Peyer's patch (tissue), 4 donors: ENCODE results near the gene MRPL14.

Experiments used
- POLR2A ChIP-seq, 2 donors: fragments of 450-650 bp; IDR thresholded peaks; one replicate each; pipeline ENCODE4 v1.5.1; 2017; ENCODE audit warnings: antibody characterized with exemption in 2 of 2, mild to moderate bottlenecking in 2 of 2, moderate library complexity in 2 of 2
- TF ChIP-seq, protein P1 (sequence below), 6 experiments: fragments of 450-650 bp in 4 of 6; fragments of 200-600 bp in 2 of 6; sonication (generic) in 1 of 6; IDR thresholded peaks; one replicate each; pipeline ENCODE4 v1.5.1; 2017 to 2019; ENCODE audit warnings: antibody characterized with exemption in 6 of 6, mild to moderate bottlenecking in 3 of 6, moderate library complexity in 1 of 6

- TF ChIP-seq POLR2A (IDR thresholded peaks at IDR 0.05) = no peak
- TF ChIP-seq, protein P1, sequence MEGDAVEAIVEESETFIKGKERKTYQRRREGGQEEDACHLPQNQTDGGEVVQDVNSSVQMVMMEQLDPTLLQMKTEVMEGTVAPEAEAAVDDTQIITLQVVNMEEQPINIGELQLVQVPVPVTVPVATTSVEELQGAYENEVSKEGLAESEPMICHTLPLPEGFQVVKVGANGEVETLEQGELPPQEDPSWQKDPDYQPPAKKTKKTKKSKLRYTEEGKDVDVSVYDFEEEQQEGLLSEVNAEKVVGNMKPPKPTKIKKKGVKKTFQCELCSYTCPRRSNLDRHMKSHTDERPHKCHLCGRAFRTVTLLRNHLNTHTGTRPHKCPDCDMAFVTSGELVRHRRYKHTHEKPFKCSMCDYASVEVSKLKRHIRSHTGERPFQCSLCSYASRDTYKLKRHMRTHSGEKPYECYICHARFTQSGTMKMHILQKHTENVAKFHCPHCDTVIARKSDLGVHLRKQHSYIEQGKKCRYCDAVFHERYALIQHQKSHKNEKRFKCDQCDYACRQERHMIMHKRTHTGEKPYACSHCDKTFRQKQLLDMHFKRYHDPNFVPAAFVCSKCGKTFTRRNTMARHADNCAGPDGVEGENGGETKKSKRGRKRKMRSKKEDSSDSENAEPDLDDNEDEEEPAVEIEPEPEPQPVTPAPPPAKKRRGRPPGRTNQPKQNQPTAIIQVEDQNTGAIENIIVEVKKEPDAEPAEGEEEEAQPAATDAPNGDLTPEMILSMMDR (IDR thresholded peaks at IDR 0.05) = no peak
These were observed 62.3 kb downstream of the MRPL14 start for GRCh38 chr6:44064948-44065272.
